SH-SY5Y (cell line): Measurements from ENCODE around the gene RPS6KA2.

Source experiments
- GATA2 ChIP-seq: IDR thresholded peaks from 2 replicates; pipeline ENCODE4 v1.6.1; 2011; ENCODE audit warnings: mild to moderate bottlenecking, low read depth, low read length
- GATA3 ChIP-seq: IDR thresholded peaks from 2 replicates; pipeline ENCODE4 v1.6.1; 2011; ENCODE audit warnings: low read depth, mild to moderate bottlenecking, low read length, moderate library complexity

DNA sequence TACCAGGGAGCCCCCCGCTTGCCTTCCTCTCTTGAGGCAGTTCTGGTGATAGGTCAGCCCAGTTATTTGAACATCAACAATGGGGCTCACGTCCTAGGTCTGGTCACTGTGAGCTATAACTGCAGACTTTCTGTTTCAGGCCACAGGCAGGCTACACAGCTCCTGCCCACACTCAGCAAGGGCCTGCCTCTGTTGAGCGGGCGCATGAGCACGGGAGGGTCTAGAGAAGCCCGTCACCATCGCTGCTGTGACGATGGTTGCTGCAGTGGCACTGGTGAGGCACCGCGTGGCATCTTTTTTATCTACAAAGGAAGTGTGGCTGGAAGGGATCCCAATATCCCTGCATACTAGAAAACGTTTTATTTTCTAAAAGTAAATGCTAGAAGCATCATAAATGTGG is 118.3 kb downstream of the RPS6KA2 start:
- TF ChIP-seq GATA3 (no peak), GATA2 (no peak)
